Ishikawa (cell line): Measurements from ENCODE around the gene KCNJ6.

Experiments used
- CEBPB ChIP-seq: IDR thresholded peaks from 2 replicates; pipeline ENCODE4 v1.6.1; 2012
- CREB1 ChIP-seq: IDR thresholded peaks from 2 replicates; pipeline ENCODE4 v1.6.1; 2012; ENCODE audit warnings: low read depth
- EGR1 ChIP-seq: IDR thresholded peaks from 2 replicates; pipeline ENCODE4 v1.6.1; 2012
- EP300 ChIP-seq: IDR thresholded peaks from 2 replicates; pipeline ENCODE4 v1.6.1; 2012; ENCODE audit warnings: borderline replicate concordance
- FOXM1 ChIP-seq: IDR thresholded peaks from 2 replicates; pipeline ENCODE4 v1.6.1; 2012; ENCODE audit warnings: low read depth, borderline replicate concordance
- NFIC ChIP-seq: IDR thresholded peaks from 2 replicates; pipeline ENCODE4 v1.6.1; 2012
- RAD21 ChIP-seq: IDR thresholded peaks from 2 replicates; pipeline ENCODE4 v1.6.1; 2012; ENCODE audit warnings: low read depth
- TAF1 ChIP-seq: IDR thresholded peaks from 2 replicates; pipeline ENCODE4 v1.6.1; 2012; ENCODE audit warnings: low read depth, mild to moderate bottlenecking
- TCF12 ChIP-seq: IDR thresholded peaks from 2 replicates; pipeline ENCODE4 v1.6.1; 2012; ENCODE audit warnings: low read depth
- TEAD4 ChIP-seq: IDR thresholded peaks from 2 replicates; pipeline ENCODE4 v1.6.1; 2012
- YY1 ChIP-seq: IDR thresholded peaks from 2 replicates; pipeline ENCODE4 v1.6.1; 2012; ENCODE audit warnings: low read depth
- ZBTB7A ChIP-seq: IDR thresholded peaks from 2 replicates; pipeline ENCODE4 v1.6.1; 2012; ENCODE audit warnings: low read depth
- TF ChIP-seq, protein P1 (sequence below): IDR thresholded peaks from 2 replicates; pipeline ENCODE4 v1.6.1; 2012
- TF ChIP-seq, protein P2 (sequence below): IDR thresholded peaks from 2 replicates; pipeline ENCODE4 v1.6.1; 2012; ENCODE audit warnings: low read depth, mild to moderate bottlenecking
- TF ChIP-seq, protein P3 (sequence below): IDR thresholded peaks from 2 replicates; pipeline ENCODE4 v1.6.1; 2012

The KCNJ6 gene

DNA sequence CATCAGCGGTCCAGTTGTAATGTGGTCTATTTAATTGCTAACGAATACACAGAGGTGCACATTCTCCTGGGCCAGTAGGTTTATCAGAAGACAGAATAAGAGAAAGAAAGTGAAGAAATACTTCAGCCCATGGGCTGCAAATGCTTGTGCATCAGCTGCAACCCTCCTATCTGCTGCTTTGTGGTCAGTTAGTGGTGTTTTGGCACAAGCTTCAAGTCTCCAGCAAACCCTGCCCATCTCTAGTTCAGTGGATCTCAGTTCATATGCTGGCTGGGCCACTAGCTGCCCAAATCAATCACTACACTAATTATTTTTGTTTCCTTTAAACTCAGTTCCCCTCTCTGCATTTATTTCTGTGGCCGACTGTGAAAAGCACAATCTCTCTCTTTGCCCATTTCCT, 124.2 kb downstream of the KCNJ6 start:
- TF ChIP-seq NFIC (no peak), EGR1 (no peak), ZBTB7A (no peak), YY1 (no peak), FOXM1 (no peak), EP300 (no peak), CEBPB (no peak), CREB1 (no peak), TCF12 (no peak), RAD21 (no peak)
- TF ChIP-seq, protein P1, sequence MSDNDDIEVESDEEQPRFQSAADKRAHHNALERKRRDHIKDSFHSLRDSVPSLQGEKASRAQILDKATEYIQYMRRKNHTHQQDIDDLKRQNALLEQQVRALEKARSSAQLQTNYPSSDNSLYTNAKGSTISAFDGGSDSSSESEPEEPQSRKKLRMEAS = no peak
- TF ChIP-seq, protein P2, sequence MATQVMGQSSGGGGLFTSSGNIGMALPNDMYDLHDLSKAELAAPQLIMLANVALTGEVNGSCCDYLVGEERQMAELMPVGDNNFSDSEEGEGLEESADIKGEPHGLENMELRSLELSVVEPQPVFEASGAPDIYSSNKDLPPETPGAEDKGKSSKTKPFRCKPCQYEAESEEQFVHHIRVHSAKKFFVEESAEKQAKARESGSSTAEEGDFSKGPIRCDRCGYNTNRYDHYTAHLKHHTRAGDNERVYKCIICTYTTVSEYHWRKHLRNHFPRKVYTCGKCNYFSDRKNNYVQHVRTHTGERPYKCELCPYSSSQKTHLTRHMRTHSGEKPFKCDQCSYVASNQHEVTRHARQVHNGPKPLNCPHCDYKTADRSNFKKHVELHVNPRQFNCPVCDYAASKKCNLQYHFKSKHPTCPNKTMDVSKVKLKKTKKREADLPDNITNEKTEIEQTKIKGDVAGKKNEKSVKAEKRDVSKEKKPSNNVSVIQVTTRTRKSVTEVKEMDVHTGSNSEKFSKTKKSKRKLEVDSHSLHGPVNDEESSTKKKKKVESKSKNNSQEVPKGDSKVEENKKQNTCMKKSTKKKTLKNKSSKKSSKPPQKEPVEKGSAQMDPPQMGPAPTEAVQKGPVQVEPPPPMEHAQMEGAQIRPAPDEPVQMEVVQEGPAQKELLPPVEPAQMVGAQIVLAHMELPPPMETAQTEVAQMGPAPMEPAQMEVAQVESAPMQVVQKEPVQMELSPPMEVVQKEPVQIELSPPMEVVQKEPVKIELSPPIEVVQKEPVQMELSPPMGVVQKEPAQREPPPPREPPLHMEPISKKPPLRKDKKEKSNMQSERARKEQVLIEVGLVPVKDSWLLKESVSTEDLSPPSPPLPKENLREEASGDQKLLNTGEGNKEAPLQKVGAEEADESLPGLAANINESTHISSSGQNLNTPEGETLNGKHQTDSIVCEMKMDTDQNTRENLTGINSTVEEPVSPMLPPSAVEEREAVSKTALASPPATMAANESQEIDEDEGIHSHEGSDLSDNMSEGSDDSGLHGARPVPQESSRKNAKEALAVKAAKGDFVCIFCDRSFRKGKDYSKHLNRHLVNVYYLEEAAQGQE = no peak
- TF ChIP-seq, protein P3, sequence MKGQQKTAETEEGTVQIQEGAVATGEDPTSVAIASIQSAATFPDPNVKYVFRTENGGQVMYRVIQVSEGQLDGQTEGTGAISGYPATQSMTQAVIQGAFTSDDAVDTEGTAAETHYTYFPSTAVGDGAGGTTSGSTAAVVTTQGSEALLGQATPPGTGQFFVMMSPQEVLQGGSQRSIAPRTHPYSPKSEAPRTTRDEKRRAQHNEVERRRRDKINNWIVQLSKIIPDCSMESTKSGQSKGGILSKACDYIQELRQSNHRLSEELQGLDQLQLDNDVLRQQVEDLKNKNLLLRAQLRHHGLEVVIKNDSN = no peak

DNA sequence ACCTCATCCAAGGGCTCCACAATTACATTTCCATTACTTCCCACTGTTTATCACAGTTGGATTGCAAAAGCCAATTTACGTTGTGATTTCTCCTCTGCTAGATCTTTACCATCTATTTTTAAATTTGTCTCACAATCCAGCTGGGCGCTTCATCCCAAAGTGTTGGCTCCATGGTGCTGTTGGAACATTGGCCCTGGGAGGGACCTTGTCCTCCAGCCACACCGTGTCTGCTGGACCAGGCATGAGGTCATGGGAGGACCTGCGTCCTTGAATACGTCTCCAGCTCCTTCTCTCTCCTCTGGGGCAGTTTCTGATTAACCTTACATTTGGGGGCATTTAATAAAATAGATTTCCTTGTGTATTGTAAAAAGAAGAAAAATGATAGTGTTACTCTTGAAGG, 125.4 kb downstream of the KCNJ6 start:
- no peak for TF ChIP-seq EP300
- no peak for TF ChIP-seq FOXM1
- TF ChIP-seq CEBPB = no peak
- TF ChIP-seq TCF12 = no peak
- TF ChIP-seq EGR1 = no peak
- no peak for TF ChIP-seq TAF1
- TF ChIP-seq, protein P1 = no peak
- TF ChIP-seq, protein P3 = no peak
- no peak for TF ChIP-seq YY1
- TF ChIP-seq NFIC = no peak

DNA sequence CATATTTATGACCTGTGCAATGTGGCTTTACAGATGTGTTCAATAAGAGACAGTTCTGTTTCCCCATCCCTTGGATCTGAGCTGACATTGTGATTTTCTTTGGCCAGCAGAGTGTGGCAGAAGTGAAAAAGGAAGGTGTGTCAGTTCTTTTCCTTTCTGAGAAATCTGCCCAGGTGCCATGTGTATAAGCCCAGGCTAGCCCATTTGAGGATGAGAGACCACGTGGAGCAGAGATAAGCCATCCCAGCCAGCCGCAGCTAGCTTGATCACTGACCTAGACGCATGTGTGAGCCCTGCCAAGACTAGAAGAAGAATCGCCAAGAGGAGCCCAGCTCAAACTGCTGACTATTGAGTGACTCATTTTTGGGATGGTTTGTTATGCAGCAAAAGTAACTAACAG, 127.8 kb downstream of the KCNJ6 start:
- TF ChIP-seq NFIC (no peak), ZBTB7A (no peak), CEBPB (no peak), RAD21 (no peak), CREB1 (no peak), TAF1 (no peak), TEAD4 (no peak), FOXM1 (no peak), YY1 (no peak), TCF12 (no peak)
- TF ChIP-seq, protein P1 = no peak
- TF ChIP-seq, protein P2 = no peak
- TF ChIP-seq, protein P3 = no peak

DNA sequence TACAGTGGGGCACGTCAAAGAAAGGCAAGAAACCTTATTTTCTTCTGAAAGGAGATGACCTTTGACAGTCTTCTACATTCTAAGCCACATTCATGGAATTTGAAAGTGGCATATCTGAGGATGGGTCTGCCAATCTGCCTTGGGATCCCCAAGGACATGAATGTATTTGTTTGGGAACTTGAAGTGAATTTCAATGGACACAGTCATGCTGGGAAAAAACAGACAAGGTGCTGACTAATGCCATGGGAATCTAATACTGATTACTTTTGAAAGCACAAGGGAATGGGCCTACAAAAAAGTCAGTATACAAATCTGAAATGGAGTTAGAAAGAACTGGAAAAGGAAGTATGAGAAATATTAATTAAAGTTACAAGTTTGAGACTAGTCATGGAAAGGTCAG, 128.8 kb downstream of the KCNJ6 start:
- no peak for TF ChIP-seq EP300
- no peak for TF ChIP-seq ZBTB7A
- no peak for TF ChIP-seq CEBPB
- TF ChIP-seq YY1 = no peak
- TF ChIP-seq TCF12 = no peak
- TF ChIP-seq, protein P2 = no peak
- TF ChIP-seq TAF1 = no peak
- TF ChIP-seq, protein P1 = no peak
- no peak for TF ChIP-seq CREB1
- TF ChIP-seq FOXM1 = no peak
- TF ChIP-seq RAD21 = no peak
- TF ChIP-seq TEAD4 = no peak
- TF ChIP-seq, protein P3 = no peak
- TF ChIP-seq EGR1 = no peak
- TF ChIP-seq NFIC = no peak
